ENCODE data around the gene SMAD3. TPM values are rescaled to one million over a fixed set of nuclear protein-coding genes. Genes with fewer than 3 reads are reported as not detected.

Gene SMAD3
- total and polyA plus RNA-seq, 10 of the 15 experiments (the other 5 are each of a cell fraction or from before 2014, with no cell fraction given), result 5.6 to 43.2 (median 16.0) TPM

- TF ChIP-seq ZNF592 (IDR thresholded peaks at IDR 0.05), result no peak
- TF ChIP-seq IKZF2 (IDR thresholded peaks at IDR 0.05), result no peak
- TF ChIP-seq PRDM15 (CRISPR knock-in tag; IDR thresholded peaks at IDR 0.05), result no peak
- no peak for TF ChIP-seq NR2F1 (conservative IDR thresholded peaks at IDR 0.05)
- no peak for TF ChIP-seq POLR2AphosphoS5 (IDR thresholded peaks at IDR 0.05; ENCODE audit: low read length)
- TF ChIP-seq KLF5 (IDR thresholded peaks at IDR 0.05; ENCODE audit: partially characterized antibody), result no peak
Measured at GRCh38 chr15:67061811-67062368, 3.5 kb upstream of the SMAD3 start (continued).
